ENCODE data around the gene CETP.

Gene CETP

GRCh38 chr16:56984639-56985038, 22.9 kb downstream of the CETP start:
- Histone ChIP-seq H3K4me3 (ENCODE audit: low read depth in 1 of 2, low read length in 2 of 2) (no peak overlapping the region), H2AFZ (ENCODE audit: low read depth, low read length) (no peak overlapping the region), H3K4me2 (ENCODE audit: insufficient read depth, low read length) (no peak overlapping the region), H3K4me1 (ENCODE audit: insufficient read depth, low read length) (peaks cover 10% of the 10 kb centered on the region), H3K27ac (ENCODE audit: low read length) (no peak overlapping the region), H4K20me1 (ENCODE audit: insufficient read depth, low read length) (no peaks in the 10 kb centered on the region), H3K9ac (ENCODE audit: low read depth, low read length) (no peak overlapping the region), H3K79me2 (ENCODE audit: insufficient read depth, low read length) (no peaks in the 10 kb centered on the region), H3K36me3 (ENCODE audit: insufficient read depth, low read length) (no peaks in the 10 kb centered on the region), H3K27me3 (ENCODE audit: insufficient read depth, low read length, poor library complexity) (peaks cover 2% of the 10 kb centered on the region), H3K9me3 (ENCODE audit: insufficient read depth, low read length, severe bottlenecking) (no peaks in the 10 kb centered on the region)
- TF ChIP-seq CTCF (IDR thresholded peaks at IDR 0.05; ENCODE audit: borderline replicate concordance, extremely low read depth, low read length, poor library complexity, severe bottlenecking), result no peak
- no peak for TF ChIP-seq EZH2 (IDR thresholded peaks at IDR 0.05; ENCODE audit: borderline replicate concordance, low read depth, low read length, severe bottlenecking)
- ATAC-seq (ENCODE audit: insufficient read depth, low read depth), result no peak
- no peak for DNase-seq

GRCh38 chr16:56985288-56985961, 23.7 kb downstream of the CETP start:
- H3K9ac ChIP-seq (ENCODE audit: low read depth, low read length), result no peak overlapping the region
- ATAC-seq (ENCODE audit: insufficient read depth, low read depth) (no peak), DNase-seq (no peak)
- H3K27ac ChIP-seq (ENCODE audit: low read length), result no peak overlapping the region
- H3K4me3 ChIP-seq (ENCODE audit: low read depth in 1 of 2, low read length in 2 of 2), result no peak overlapping the region
- no peaks in the 10 kb centered on the region for H3K36me3 ChIP-seq (ENCODE audit: insufficient read depth, low read length)
- no peaks in the 10 kb centered on the region for H3K9me3 ChIP-seq (ENCODE audit: insufficient read depth, low read length, severe bottlenecking)
- peaks cover 18% of the 10 kb centered on the region for H3K4me1 ChIP-seq (ENCODE audit: insufficient read depth, low read length)
- H4K20me1 ChIP-seq (ENCODE audit: insufficient read depth, low read length), result no peaks in the 10 kb centered on the region
- peaks cover 2% of the 10 kb centered on the region for H3K27me3 ChIP-seq (ENCODE audit: insufficient read depth, low read length, poor library complexity)
- no peak overlapping the region for H2AFZ ChIP-seq (ENCODE audit: low read depth, low read length)
- TF ChIP-seq CTCF (IDR thresholded peaks at IDR 0.05; ENCODE audit: borderline replicate concordance, extremely low read depth, low read length, poor library complexity, severe bottlenecking) (no peak), EZH2 (IDR thresholded peaks at IDR 0.05; ENCODE audit: borderline replicate concordance, low read depth, low read length, severe bottlenecking) (no peak)
- no peaks in the 10 kb centered on the region for H3K79me2 ChIP-seq (ENCODE audit: insufficient read depth, low read length)
- no peak overlapping the region for H3K4me2 ChIP-seq (ENCODE audit: insufficient read depth, low read length)

GRCh38 chr16:56985962-56986360, 24.2 kb downstream of the CETP start:
- Histone ChIP-seq H3K9ac (ENCODE audit: low read depth, low read length) (no peak overlapping the region), H2AFZ (ENCODE audit: low read depth, low read length) (no peak overlapping the region), H4K20me1 (ENCODE audit: insufficient read depth, low read length) (no peaks in the 10 kb centered on the region), H3K4me2 (ENCODE audit: insufficient read depth, low read length) (no peak overlapping the region), H3K4me1 (ENCODE audit: insufficient read depth, low read length) (peaks cover 18% of the 10 kb centered on the region), H3K79me2 (ENCODE audit: insufficient read depth, low read length) (no peaks in the 10 kb centered on the region), H3K27ac (ENCODE audit: low read length) (no peak overlapping the region), H3K9me3 (ENCODE audit: insufficient read depth, low read length, severe bottlenecking) (no peaks in the 10 kb centered on the region), H3K4me3 (ENCODE audit: low read depth in 1 of 2, low read length in 2 of 2) (no peak overlapping the region), H3K36me3 (ENCODE audit: insufficient read depth, low read length) (no peaks in the 10 kb centered on the region), H3K27me3 (ENCODE audit: insufficient read depth, low read length, poor library complexity) (peaks cover under 1% of the 10 kb centered on the region)
- DNase-seq, result no peak
- no peak for ATAC-seq (ENCODE audit: insufficient read depth, low read depth)
- TF ChIP-seq CTCF (IDR thresholded peaks at IDR 0.05; ENCODE audit: borderline replicate concordance, extremely low read depth, low read length, poor library complexity, severe bottlenecking) (no peak), EZH2 (IDR thresholded peaks at IDR 0.05; ENCODE audit: borderline replicate concordance, low read depth, low read length, severe bottlenecking) (no peak)
